A549 (cell line): Measurements from ENCODE around the gene SMCO4. TPM values are rescaled to one million over a fixed set of nuclear protein-coding genes. Genes with fewer than 3 reads are reported as not detected.

Experiments used
- ATAC-seq, 2 experiments: fragments of 200-7000 bp in 1 of 2; fragments of >200 bp in 1 of 2; cut with Nextera tagmentation in 1 of 2; cut with Tn5 transposase in 1 of 2; 3 replicates each; pipeline versions ENCODE4 v1.8.0 to v1.9.1; 2018 to 2020; ENCODE audit warnings: mild to moderate bottlenecking in 1 of 2, moderate library complexity in 1 of 2
- CTCF ChIA-PET: fragments of 300-600 bp; sonication (Branson Sonifier 250); formaldehyde crosslinking; extraction: SDS; loops from one replicate; lab custom pipeline; 2021; ENCODE audit warnings: antibody characterized with exemption, inconsistent platforms; lab: Yijun Ruan, JAX
- POLR2A ChIA-PET: fragments of 350-600 bp; formaldehyde crosslinking; extraction: SDS; loops from one replicate; lab custom pipeline; 2021; ENCODE audit warnings: antibody characterized with exemption, inconsistent platforms; lab: Yijun Ruan, JAX
- DNase-seq, 2 experiments: peaks; one replicate each; pipeline versions ENCODE4 v3.0.0 to v3.0.0-alpha.2; 2011 to 2016; ENCODE audit warnings: low read depth in 1 of 2, low spot score in 1 of 2
- FAIRE-seq: peaks from 2 replicates; lab custom pipeline; 2011; peaks lifted over from hg19 to GRCh38; lab: Jason Lieb, UNC
- H3K27ac ChIP-seq, 2 experiments: fragments of >200 bp; sonication (Bioruptor Twin); formaldehyde crosslinking; 3 replicates each; pipeline ENCODE4 v1.5.1; 2016 to 2017
- H3K4me1 ChIP-seq: fragments of >200 bp; sonication (Bioruptor Twin); formaldehyde crosslinking; 3 replicates; pipeline ENCODE4 v1.6.1; 2016
- H3K4me2 ChIP-seq: fragments of >200 bp; sonication (Bioruptor Twin); formaldehyde crosslinking; 3 replicates; pipeline ENCODE4 v1.6.1; 2016
- H3K4me3 ChIP-seq: fragments of >200 bp; sonication (Bioruptor Twin); formaldehyde crosslinking; 3 replicates; pipeline ENCODE4 v1.5.1; 2016
- H3K9me3 ChIP-seq: fragments of >200 bp; sonication (Bioruptor Twin); formaldehyde crosslinking; 3 replicates; pipeline ENCODE4 v1.6.1; 2016
- CBX2 ChIP-seq: fragments of 200-600 bp; sonication (generic); IDR thresholded peaks from 2 replicates; pipeline ENCODE4 v1.6.1; 2016; ENCODE audit warnings: low read depth, mild to moderate bottlenecking, borderline replicate concordance
- CHD2 ChIP-seq: fragments of 150-350 bp; IDR thresholded peaks from 2 replicates; pipeline ENCODE4 v1.6.1; 2014; ENCODE audit warnings: low read length; ENCODE audit not compliant: partially characterized antibody
- EHMT2 ChIP-seq: fragments of 200-600 bp; sonication (generic); IDR thresholded peaks from 2 replicates; pipeline ENCODE4 v1.6.1; 2016; ENCODE audit warnings: antibody characterized with exemption, low read depth, mild to moderate bottlenecking, moderate library complexity
- EP300 ChIP-seq, 2 experiments: fragments of >200 bp; sonication (Bioruptor Twin); formaldehyde crosslinking; IDR thresholded peaks; 2 replicates in 1 of 2; 3 replicates in 1 of 2; pipeline ENCODE4 v1.6.1; 2016 to 2017
- ESRRA ChIP-seq: fragments of 150-350 bp; IDR thresholded peaks from 2 replicates; pipeline ENCODE4 v1.6.1; 2014; ENCODE audit warnings: mild to moderate bottlenecking, low read length, borderline replicate concordance
- FOSB ChIP-seq: fragments of 250-450 bp; sonication (Bioruptor Pico); IDR thresholded peaks from 2 replicates; pipeline ENCODE4 v1.5.0; 2020; ENCODE audit warnings: mild to moderate bottlenecking, moderate library complexity
- FOXS1 ChIP-seq: fragments of 250-450 bp; sonication (Bioruptor Pico); IDR thresholded peaks from 2 replicates; pipeline ENCODE4 v1.5.0; 2020; ENCODE audit warnings: mild to moderate bottlenecking, moderate library complexity
- GATA3 ChIP-seq: IDR thresholded peaks from 2 replicates; pipeline ENCODE4 v1.6.1; 2012; ENCODE audit warnings: borderline replicate concordance
- HDAC2 ChIP-seq: fragments of 200-600 bp; sonication (generic); IDR thresholded peaks from 2 replicates; pipeline ENCODE4 v1.6.1; 2016
- HEYL ChIP-seq: fragments of 250-450 bp; sonication (Bioruptor Pico); IDR thresholded peaks from 2 replicates; pipeline ENCODE4 v1.8.0; 2021; ENCODE audit warnings: mild to moderate bottlenecking, moderate library complexity
- JUNB ChIP-seq: fragments of >200 bp; sonication (Bioruptor Twin); formaldehyde crosslinking; IDR thresholded peaks from 2 replicates; pipeline ENCODE4 v1.6.1; 2016
- NFE2L2 ChIP-seq: fragments of 150-350 bp; conservative IDR thresholded peaks from 2 replicates; pipeline ENCODE4 v1.6.1; 2014; ENCODE audit warnings: low read length
- PHF8 ChIP-seq: fragments of 200-600 bp; sonication (generic); IDR thresholded peaks from 2 replicates; pipeline ENCODE4 v1.6.1; 2016; ENCODE audit warnings: low read depth, mild to moderate bottlenecking, antibody characterized with exemption, moderate library complexity, borderline replicate concordance
- POLR2A ChIP-seq: IDR thresholded peaks from 2 replicates; pipeline ENCODE4 v1.6.1; 2012; ENCODE audit warnings: mild to moderate bottlenecking, low read length
- POLR2AphosphoS2 ChIP-seq: conservative IDR thresholded peaks from 2 replicates; pipeline ENCODE4 v1.6.1; 2012; ENCODE audit warnings: low read length, improper control_type of control experiment, inconsistent platforms
- RAD21 ChIP-seq, 2 experiments: fragments of >200 bp in 1 of 2; sonication (Bioruptor Twin) in 1 of 2; formaldehyde crosslinking in 1 of 2; IDR thresholded peaks in 1 of 2; conservative IDR thresholded peaks in 1 of 2; 2 replicates in 1 of 2; 3 replicates in 1 of 2; pipeline ENCODE4 v1.6.1; 2012 to 2018; ENCODE audit warnings: inconsistent platforms in 1 of 2
- RCOR1 ChIP-seq: fragments of 150-350 bp; IDR thresholded peaks from 2 replicates; pipeline ENCODE4 v1.6.1; 2014; ENCODE audit warnings: antibody characterized with exemption, low read length, low read depth
- RFX5 ChIP-seq: fragments of 450-650 bp; IDR thresholded peaks from 2 replicates; pipeline ENCODE4 v1.7.1; 2014; ENCODE audit warnings: antibody characterized with exemption, mild to moderate bottlenecking, moderate library complexity
- TFCP2L1 ChIP-seq: fragments of 250-450 bp; sonication (Bioruptor Pico); IDR thresholded peaks from 2 replicates; pipeline ENCODE4 v1.5.0; 2021; ENCODE audit warnings: mild to moderate bottlenecking
- ZC3H11A ChIP-seq: fragments of 450-650 bp; IDR thresholded peaks from 2 replicates; pipeline ENCODE4 v1.6.1; 2014; ENCODE audit warnings: antibody characterized with exemption, mild to moderate bottlenecking
- ZNF302 ChIP-seq: fragments of 250-450 bp; sonication (Bioruptor Pico); IDR thresholded peaks from 2 replicates; pipeline ENCODE4 v1.9.0; 2021; ENCODE audit warnings: inconsistent platforms, mild to moderate bottlenecking, moderate library complexity
- WGBS: methylation state at CpG from one replicate; pipeline ENCODE4 v1.1.6; 2017; ENCODE audit errors: missing lambda C conversion rate; 5-methylcytosine and 5-hydroxymethylcytosine counted together
- polyA plus RNA-seq, 4 experiments: library from polyadenylated mRNA; depleted of rRNA in 3 of 4; stranded (reverse); fragments of >200 nt; fragmentation: RNase III in 1 of 4; extraction: RNeasy Plus Mini Kit Qiagen cat#74134 plus additional on column Dnase treatment in 1 of 4; gene quantifications; 2 replicates in 3 of 4; 3 replicates in 1 of 4; pipeline ENCODE4 v1.2.3, GENCODE V29; 2011 to 2017
- TF ChIP-seq, protein P1 (sequence below): IDR thresholded peaks from 2 replicates; pipeline ENCODE4 v1.6.1; 2012
- TF ChIP-seq, protein P2 (sequence below): fragments of >200 bp; sonication (Bioruptor Twin); formaldehyde crosslinking; IDR thresholded peaks from 3 replicates; pipeline ENCODE4 v1.5.1; 2016
- TF ChIP-seq, protein P3 (sequence below): fragments of >200 bp; sonication (Bioruptor Twin); formaldehyde crosslinking; IDR thresholded peaks from 3 replicates; pipeline ENCODE4 v1.6.1; 2016
- TF ChIP-seq, protein P4 (sequence below): fragments of 200-600 bp; sonication (generic); IDR thresholded peaks from 2 replicates; pipeline ENCODE4 v1.6.1; 2016; ENCODE audit warnings: antibody characterized with exemption, mild to moderate bottlenecking, moderate library complexity
- TF ChIP-seq, protein P5 (sequence below): fragments of 150-350 bp; IDR thresholded peaks from 2 replicates; pipeline ENCODE4 v1.6.1; 2014; ENCODE audit warnings: low read depth, mild to moderate bottlenecking, low read length
- TF ChIP-seq, protein P6 (sequence below): fragments of 250-450 bp; sonication (Bioruptor Pico); IDR thresholded peaks from 2 replicates; pipeline ENCODE4 v1.5.0; 2021; ENCODE audit warnings: mild to moderate bottlenecking, moderate library complexity, borderline replicate concordance

The SMCO4 gene
- polyA plus RNA-seq, 2 of the 4 experiments (the other 2 are of a cell fraction): 11.9 to 14.8 TPM

DNA sequence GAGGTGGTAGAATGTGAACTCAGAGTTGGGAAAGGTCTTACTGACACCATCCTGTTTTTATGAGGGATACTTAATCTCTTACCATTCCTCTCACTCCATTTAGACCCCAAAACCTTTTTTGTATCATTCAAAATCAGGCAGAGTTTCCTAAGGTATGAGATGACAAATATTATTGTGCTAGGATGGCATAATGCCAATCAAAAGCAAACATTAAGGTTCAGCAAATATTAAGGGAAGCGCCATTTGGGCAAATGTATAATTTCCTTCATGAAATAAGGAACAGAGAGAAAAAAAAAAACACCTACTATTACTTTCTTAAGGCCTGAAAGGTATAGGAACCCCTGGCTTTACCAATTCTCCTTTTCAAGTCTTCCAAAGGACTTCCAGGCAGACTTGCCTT is 62.4 kb downstream of the SMCO4 start:
- 46% methylated on average over 1 of the region's 1 CpG for WGBS
- Histone ChIP-seq H3K4me1 (peaks cover 15% of the 10 kb centered on the region), H3K9me3 (no peaks in the 10 kb centered on the region), H3K4me2 (no peak overlapping the region), H3K27ac (no peak overlapping the region), H3K4me3 (no peak overlapping the region)
- ChIA-PET CTCF (interaction anchor here (0.7 to 1.2 kb wide), 2 partner anchors 10 to 172 kb away, joined by 3 to 5 read pairs; no protein-coding TSS in a partner anchor), POLR2A (no interaction called here)
- TF ChIP-seq RAD21 (conservative IDR thresholded peaks at IDR 0.05 in 1 of 2, IDR thresholded peaks at IDR 0.05 in 1 of 2) (no peak), EHMT2 (no peak), FOSB (CRISPR knock-in tag) (no peak), PHF8 (no peak), HDAC2 (no peak), TFCP2L1 (CRISPR knock-in tag) (no peak), CHD2 (no peak), FOXS1 (CRISPR knock-in tag) (no peak), NFE2L2 (no peak), ZC3H11A (no peak), HEYL (CRISPR knock-in tag) (no peak), RCOR1 (no peak), POLR2AphosphoS2 (no peak)
- TF ChIP-seq, protein P1, sequence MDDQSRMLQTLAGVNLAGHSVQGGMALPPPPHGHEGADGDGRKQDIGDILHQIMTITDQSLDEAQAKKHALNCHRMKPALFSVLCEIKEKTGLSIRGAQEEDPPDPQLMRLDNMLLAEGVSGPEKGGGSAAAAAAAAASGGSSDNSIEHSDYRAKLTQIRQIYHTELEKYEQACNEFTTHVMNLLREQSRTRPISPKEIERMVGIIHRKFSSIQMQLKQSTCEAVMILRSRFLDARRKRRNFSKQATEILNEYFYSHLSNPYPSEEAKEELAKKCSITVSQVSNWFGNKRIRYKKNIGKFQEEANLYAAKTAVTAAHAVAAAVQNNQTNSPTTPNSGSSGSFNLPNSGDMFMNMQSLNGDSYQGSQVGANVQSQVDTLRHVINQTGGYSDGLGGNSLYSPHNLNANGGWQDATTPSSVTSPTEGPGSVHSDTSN: no peak
- FAIRE-seq: no peak
- DNase-seq: no peak
- ATAC-seq: no peak

DNA sequence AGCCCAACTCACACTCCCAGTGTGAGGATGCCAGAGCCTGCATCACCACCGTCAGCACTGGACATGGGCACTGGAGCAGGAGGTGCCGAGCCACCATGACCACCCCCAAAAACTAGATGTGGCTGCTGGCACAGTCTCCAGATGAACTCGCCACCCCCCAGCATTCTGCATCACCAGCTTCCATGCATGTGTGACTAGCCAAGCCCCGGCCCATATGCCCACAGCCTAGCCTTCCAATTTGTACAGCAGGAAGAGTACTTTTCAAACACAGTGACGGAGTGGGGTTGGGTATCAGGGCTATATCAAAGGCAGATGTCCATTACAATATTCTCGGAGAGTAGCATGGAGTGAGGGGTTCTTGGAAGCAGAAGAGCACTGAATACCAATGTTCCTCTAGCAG is 62.9 kb downstream of the SMCO4 start:
- no peak for FAIRE-seq
- CTCF ChIA-PET: no interaction called here
- no peak overlapping the region for H3K4me3 ChIP-seq
- H3K4me2 ChIP-seq: no peak overlapping the region
- ATAC-seq: no peak
- H3K4me1 ChIP-seq: peaks cover 15% of the 10 kb centered on the region
- WGBS: 89% methylated on average over 6 of the region's 6 CpGs
- H3K9me3 ChIP-seq: 0 out of 3 replicates have a peak, but pooled peaks cover under 1% of the 10 kb centered on the region
- DNase-seq: no peak
- POLR2A ChIA-PET: no interaction called here
- no peak overlapping the region for H3K27ac ChIP-seq
- no peak for TF ChIP-seq CBX2
- TF ChIP-seq ZNF302 (CRISPR knock-in tag): no peak
- no peak for TF ChIP-seq FOXS1 (CRISPR knock-in tag)
- TF ChIP-seq, protein P2, sequence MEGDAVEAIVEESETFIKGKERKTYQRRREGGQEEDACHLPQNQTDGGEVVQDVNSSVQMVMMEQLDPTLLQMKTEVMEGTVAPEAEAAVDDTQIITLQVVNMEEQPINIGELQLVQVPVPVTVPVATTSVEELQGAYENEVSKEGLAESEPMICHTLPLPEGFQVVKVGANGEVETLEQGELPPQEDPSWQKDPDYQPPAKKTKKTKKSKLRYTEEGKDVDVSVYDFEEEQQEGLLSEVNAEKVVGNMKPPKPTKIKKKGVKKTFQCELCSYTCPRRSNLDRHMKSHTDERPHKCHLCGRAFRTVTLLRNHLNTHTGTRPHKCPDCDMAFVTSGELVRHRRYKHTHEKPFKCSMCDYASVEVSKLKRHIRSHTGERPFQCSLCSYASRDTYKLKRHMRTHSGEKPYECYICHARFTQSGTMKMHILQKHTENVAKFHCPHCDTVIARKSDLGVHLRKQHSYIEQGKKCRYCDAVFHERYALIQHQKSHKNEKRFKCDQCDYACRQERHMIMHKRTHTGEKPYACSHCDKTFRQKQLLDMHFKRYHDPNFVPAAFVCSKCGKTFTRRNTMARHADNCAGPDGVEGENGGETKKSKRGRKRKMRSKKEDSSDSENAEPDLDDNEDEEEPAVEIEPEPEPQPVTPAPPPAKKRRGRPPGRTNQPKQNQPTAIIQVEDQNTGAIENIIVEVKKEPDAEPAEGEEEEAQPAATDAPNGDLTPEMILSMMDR: no peak
- TF ChIP-seq POLR2A: no peak
- TF ChIP-seq, protein P3, sequence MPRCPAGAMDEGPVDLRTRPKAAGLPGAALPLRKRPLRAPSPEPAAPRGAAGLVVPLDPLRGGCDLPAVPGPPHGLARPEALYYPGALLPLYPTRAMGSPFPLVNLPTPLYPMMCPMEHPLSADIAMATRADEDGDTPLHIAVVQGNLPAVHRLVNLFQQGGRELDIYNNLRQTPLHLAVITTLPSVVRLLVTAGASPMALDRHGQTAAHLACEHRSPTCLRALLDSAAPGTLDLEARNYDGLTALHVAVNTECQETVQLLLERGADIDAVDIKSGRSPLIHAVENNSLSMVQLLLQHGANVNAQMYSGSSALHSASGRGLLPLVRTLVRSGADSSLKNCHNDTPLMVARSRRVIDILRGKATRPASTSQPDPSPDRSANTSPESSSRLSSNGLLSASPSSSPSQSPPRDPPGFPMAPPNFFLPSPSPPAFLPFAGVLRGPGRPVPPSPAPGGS: no peak
- no peak for TF ChIP-seq ESRRA
- TF ChIP-seq, protein P1: no peak
- TF ChIP-seq JUNB: no peak
- no peak for TF ChIP-seq EP300 (IDR thresholded peaks at IDR 0.05)
- TF ChIP-seq GATA3: no peak
- TF ChIP-seq, protein P4, sequence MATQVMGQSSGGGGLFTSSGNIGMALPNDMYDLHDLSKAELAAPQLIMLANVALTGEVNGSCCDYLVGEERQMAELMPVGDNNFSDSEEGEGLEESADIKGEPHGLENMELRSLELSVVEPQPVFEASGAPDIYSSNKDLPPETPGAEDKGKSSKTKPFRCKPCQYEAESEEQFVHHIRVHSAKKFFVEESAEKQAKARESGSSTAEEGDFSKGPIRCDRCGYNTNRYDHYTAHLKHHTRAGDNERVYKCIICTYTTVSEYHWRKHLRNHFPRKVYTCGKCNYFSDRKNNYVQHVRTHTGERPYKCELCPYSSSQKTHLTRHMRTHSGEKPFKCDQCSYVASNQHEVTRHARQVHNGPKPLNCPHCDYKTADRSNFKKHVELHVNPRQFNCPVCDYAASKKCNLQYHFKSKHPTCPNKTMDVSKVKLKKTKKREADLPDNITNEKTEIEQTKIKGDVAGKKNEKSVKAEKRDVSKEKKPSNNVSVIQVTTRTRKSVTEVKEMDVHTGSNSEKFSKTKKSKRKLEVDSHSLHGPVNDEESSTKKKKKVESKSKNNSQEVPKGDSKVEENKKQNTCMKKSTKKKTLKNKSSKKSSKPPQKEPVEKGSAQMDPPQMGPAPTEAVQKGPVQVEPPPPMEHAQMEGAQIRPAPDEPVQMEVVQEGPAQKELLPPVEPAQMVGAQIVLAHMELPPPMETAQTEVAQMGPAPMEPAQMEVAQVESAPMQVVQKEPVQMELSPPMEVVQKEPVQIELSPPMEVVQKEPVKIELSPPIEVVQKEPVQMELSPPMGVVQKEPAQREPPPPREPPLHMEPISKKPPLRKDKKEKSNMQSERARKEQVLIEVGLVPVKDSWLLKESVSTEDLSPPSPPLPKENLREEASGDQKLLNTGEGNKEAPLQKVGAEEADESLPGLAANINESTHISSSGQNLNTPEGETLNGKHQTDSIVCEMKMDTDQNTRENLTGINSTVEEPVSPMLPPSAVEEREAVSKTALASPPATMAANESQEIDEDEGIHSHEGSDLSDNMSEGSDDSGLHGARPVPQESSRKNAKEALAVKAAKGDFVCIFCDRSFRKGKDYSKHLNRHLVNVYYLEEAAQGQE: no peak
- TF ChIP-seq, protein P5, sequence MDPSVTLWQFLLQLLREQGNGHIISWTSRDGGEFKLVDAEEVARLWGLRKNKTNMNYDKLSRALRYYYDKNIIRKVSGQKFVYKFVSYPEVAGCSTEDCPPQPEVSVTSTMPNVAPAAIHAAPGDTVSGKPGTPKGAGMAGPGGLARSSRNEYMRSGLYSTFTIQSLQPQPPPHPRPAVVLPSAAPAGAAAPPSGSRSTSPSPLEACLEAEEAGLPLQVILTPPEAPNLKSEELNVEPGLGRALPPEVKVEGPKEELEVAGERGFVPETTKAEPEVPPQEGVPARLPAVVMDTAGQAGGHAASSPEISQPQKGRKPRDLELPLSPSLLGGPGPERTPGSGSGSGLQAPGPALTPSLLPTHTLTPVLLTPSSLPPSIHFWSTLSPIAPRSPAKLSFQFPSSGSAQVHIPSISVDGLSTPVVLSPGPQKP: no peak
- TF ChIP-seq RFX5: no peak
- TF ChIP-seq, protein P6, sequence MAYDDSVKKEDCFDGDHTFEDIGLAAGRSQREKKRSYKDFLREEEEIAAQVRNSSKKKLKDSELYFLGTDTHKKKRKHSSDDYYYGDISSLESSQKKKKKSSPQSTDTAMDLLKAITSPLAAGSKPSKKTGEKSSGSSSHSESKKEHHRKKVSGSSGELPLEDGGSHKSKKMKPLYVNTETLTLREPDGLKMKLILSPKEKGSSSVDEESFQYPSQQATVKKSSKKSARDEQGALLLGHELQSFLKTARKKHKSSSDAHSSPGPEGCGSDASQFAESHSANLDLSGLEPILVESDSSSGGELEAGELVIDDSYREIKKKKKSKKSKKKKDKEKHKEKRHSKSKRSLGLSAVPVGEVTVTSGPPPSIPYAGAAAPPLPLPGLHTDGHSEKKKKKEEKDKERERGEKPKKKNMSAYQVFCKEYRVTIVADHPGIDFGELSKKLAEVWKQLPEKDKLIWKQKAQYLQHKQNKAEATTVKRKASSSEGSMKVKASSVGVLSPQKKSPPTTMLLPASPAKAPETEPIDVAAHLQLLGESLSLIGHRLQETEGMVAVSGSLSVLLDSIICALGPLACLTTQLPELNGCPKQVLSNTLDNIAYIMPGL (CRISPR knock-in tag): no peak
